GM12878 (cell line): ENCODE measurements around the gene ARHGAP21. TPM values are rescaled to one million over a fixed set of nuclear protein-coding genes. Genes with fewer than 3 reads are reported as not detected.

Experiments
- ATAC-seq: fragments of 200-7000 bp; cut with Tn5 transposase; 3 replicates; pipeline ENCODE4 v1.9.1; 2020; ENCODE audit warnings: mild to moderate bottlenecking, moderate library complexity
- BruUV-seq: library from RNA; stranded (reverse); fragments of 400-500 nt; replicated peaks from 2 replicates; lab custom pipeline; 2021; lab: Mats Ljungman, UMichigan
- CTCF ChIA-PET: fragments of 300-600 bp; sonication (Branson Sonifier 250); formaldehyde crosslinking; extraction: SDS; loops from one replicate; lab custom pipeline; 2021; ENCODE audit warnings: inconsistent platforms; lab: Yijun Ruan, JAX
- POLR2A ChIA-PET: fragments of 350-600 bp; formaldehyde crosslinking; extraction: SDS; loops from one replicate; lab custom pipeline; 2021; ENCODE audit warnings: inconsistent platforms; lab: Charles Lee
- RAD21 ChIA-PET: fragments of 300-600 bp; sonication (Branson Sonifier 250); formaldehyde crosslinking; loops from one replicate; lab custom pipeline; 2023; ENCODE audit warnings: antibody characterized with exemption; ENCODE audit not compliant: unreplicated experiment; lab: Charles Lee
- SMC1A ChIA-PET: fragments of 300-600 bp; sonication (Branson Sonifier 250); formaldehyde crosslinking; loops from one replicate; lab custom pipeline; 2023; ENCODE audit not compliant: unreplicated experiment, uncharacterized antibody; lab: Charles Lee
- DNase-seq: peaks from one replicate; pipeline ENCODE4 v3.0.0-alpha.2; 2011; ENCODE audit warnings: low read depth, low spot score
- FAIRE-seq: peaks from 3 replicates; lab custom pipeline; 2011; peaks lifted over from hg19 to GRCh38; lab: Jason Lieb, UNC
- H2AFZ ChIP-seq: 2 replicates; pipeline ENCODE4 v1.6.0; 2011; ENCODE audit warnings: low read depth, low read length, control low read depth; ENCODE audit not compliant: control insufficient read depth
- H3K27ac ChIP-seq: 2 replicates; pipeline ENCODE4 v1.5.1; 2011; ENCODE audit warnings: control low read depth; ENCODE audit not compliant: control insufficient read depth, insufficient read depth
- H3K27me3 ChIP-seq, 2 experiments: replicated peaks in 1 of 2; 2 replicates each; pipeline versions ENCODE4 v1.6.0 to v1.6.1; 2011; ENCODE audit warnings: low read length in 1 of 2; ENCODE audit not compliant: control insufficient read depth in 2 of 2, insufficient read depth in 2 of 2
- H3K36me3 ChIP-seq, 2 experiments: 2 replicates each; pipeline ENCODE4 v1.5.1; 2011; ENCODE audit warnings: low read length in 1 of 2; ENCODE audit not compliant: control insufficient read depth in 2 of 2, insufficient read depth in 2 of 2
- H3K4me1 ChIP-seq: 2 replicates; pipeline ENCODE4 v1.6.1; 2011; ENCODE audit warnings: mild to moderate bottlenecking, low read length, moderate library complexity, mixed read lengths; ENCODE audit not compliant: control insufficient read depth, insufficient read depth
- H3K4me2 ChIP-seq: 2 replicates; pipeline ENCODE4 v1.6.0; 2011; ENCODE audit warnings: control low read depth; ENCODE audit not compliant: control insufficient read depth, insufficient read depth
- H3K4me3 ChIP-seq: fragments of 200-600 bp; sonication (generic); 2 replicates; pipeline ENCODE4 v1.5.1; 2016
- H3K79me2 ChIP-seq: 2 replicates; pipeline ENCODE4 v1.6.0; 2011; ENCODE audit warnings: low read length; ENCODE audit not compliant: control insufficient read depth, insufficient read depth
- H3K9ac ChIP-seq: 2 replicates; pipeline ENCODE4 v1.8.0; 2011; ENCODE audit warnings: low read length, control low read depth, mixed read lengths; ENCODE audit not compliant: control insufficient read depth, insufficient read depth
- H3K9me3 ChIP-seq: replicated peaks from 3 replicates; pipeline ENCODE4 v1.5.1; 2011; ENCODE audit warnings: mild to moderate bottlenecking, low read length; ENCODE audit not compliant: control insufficient read depth, insufficient read depth
- H4K20me1 ChIP-seq: 2 replicates; pipeline ENCODE4 v1.6.0; 2011; ENCODE audit not compliant: control insufficient read depth, insufficient read depth
- CHD2 ChIP-seq: IDR thresholded peaks from 2 replicates; pipeline ENCODE4 v1.6.1; 2011; ENCODE audit warnings: low read depth, low read length, improper control_type of control experiment, borderline replicate concordance
- KAT2A ChIP-seq: conservative IDR thresholded peaks from 2 replicates; pipeline ENCODE4 v1.6.1; 2011; ENCODE audit warnings: low read depth, low read length; ENCODE audit not compliant: control insufficient read depth
- TCF12 ChIP-seq: IDR thresholded peaks from 2 replicates; pipeline ENCODE4 v1.6.1; 2011; ENCODE audit warnings: low read depth, mild to moderate bottlenecking, low read length
- WGBS: methylation state at CpG from one replicate; pipeline ENCODE4 v1.1.6; 2016; ENCODE audit warnings: low lambda C conversion rate; ENCODE audit not compliant: insufficient replicate concordance, insufficient coverage; ENCODE audit errors: missing lambda C conversion rate; 5-methylcytosine and 5-hydroxymethylcytosine counted together
- in situ Hi-C: fragments of 300-500 bp; cut with MboI; formaldehyde crosslinking; loops from 9 replicates; pipeline ENCODE4 v1.14.3; 2018; ENCODE audit warnings: mixed read lengths
- intact Hi-C: fragments of 100-400 bp; cut with micrococcal nuclease; formaldehyde crosslinking; loops from one replicate; pipeline ENCODE4 v1.14.2; 2022; ENCODE audit not compliant: unreplicated experiment
- polyA plus RNA-seq, 11 experiments: library from polyadenylated mRNA; depleted of rRNA in 4 of 11; unstranded in 6 of 11; stranded (reverse) in 5 of 11; fragments of >200 nt; fragmentation: Nextera tagmentation in 4 of 11; fragmentation: Illumina TruSeq in 1 of 11; extraction: Ambion mirVana in 4 of 11; extraction: Trizol in 1 of 11; gene quantifications; 1 replicate in 1 of 11; 2 replicates in 10 of 11; pipeline versions ENCODE4 v1.2.1 to v1.2.3, GENCODE V29; 2011 to 2016; ENCODE audit warnings: inconsistent platforms in 2 of 11, missing spikeins in 2 of 11, low read depth in 1 of 11
- total RNA-seq, 4 experiments: library from RNA; depleted of rRNA in 3 of 4; stranded (reverse); fragments of >200 nt in 3 of 4; fragmentation: Illumina TruSeq in 1 of 4; extraction: Trizol in 1 of 4; gene quantifications; 2 replicates each; pipeline versions ENCODE4 v1.2.1 to v1.2.3, GENCODE V29; 2013 to 2021
- TF ChIP-seq, protein P1 (sequence below): IDR thresholded peaks from 2 replicates; pipeline ENCODE4 v1.6.1; 2012; ENCODE audit warnings: improper control_type of control experiment, low read depth, low read length; ENCODE audit not compliant: insufficient replicate concordance

Gene ARHGAP21
- total and polyA plus RNA-seq, 10 of the 15 experiments (the other 5 are each of a cell fraction or from before 2014, with no cell fraction given) = 11.7 to 103 (median 37.6) TPM

DNA sequence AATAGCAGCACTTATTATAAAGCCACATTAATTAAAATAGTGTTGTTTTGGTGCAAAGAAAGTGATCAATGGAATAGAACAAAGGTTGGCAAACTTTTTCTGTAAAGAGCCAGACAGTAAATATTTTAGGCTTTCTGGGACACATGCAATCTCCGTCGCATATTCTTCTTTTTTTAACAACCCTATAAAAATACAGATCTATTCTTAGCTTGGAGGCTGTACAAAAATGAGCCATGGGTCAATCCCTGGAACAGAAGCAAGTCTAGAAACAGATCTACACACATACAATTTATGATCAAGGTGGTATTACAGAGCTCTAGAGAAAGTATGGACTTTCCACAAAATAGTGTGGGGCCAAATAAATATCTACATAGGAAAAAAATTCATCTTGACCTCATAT is 71.8 kb downstream of the ARHGAP21 start:
- H3K9ac ChIP-seq = no peak overlapping the region
- H3K27me3 ChIP-seq = no peaks in the 10 kb centered on the region
- FAIRE-seq (no peak), ATAC-seq (peak; percentile 8), DNase-seq (no peak)
- CTCF ChIA-PET = interaction anchor here (0.8 kb wide), 1 partner anchor 35 kb away, joined by 4 read pairs; no protein-coding TSS in a partner anchor
- SMC1A ChIA-PET = interaction anchor here (1.5 to 2.3 kb wide), 6 partner anchors 8 to 297 kb away, joined by 3 to 13 read pairs (median 6); no protein-coding TSS in a partner anchor
- intact Hi-C loops = loop anchor here (1.0 to 5.0 kb wide), 4 partner anchors 50 to 295 kb away; no protein-coding TSS in a partner anchor
- RAD21 ChIA-PET = interaction anchor here (0.7 to 2.3 kb wide), 5 partner anchors 8 to 428 kb away, joined by 3 to 11 read pairs (median 7); no protein-coding TSS in a partner anchor
- peaks cover 15% of the 10 kb centered on the region for H3K4me1 ChIP-seq
- POLR2A ChIA-PET = no interaction called here
- no peaks in the 10 kb centered on the region for H4K20me1 ChIP-seq
- no peaks in the 10 kb centered on the region for H3K79me2 ChIP-seq
- H3K27ac ChIP-seq = peak overlapping the region; percentile 24; the same call in 1 of the 2 replicates
- peak overlapping the region; percentile 32; the same call in 1 of the 2 replicates for H3K4me3 ChIP-seq
- in situ Hi-C loops = no loop called here
- peaks cover 0 to 2% of the 10 kb centered on the region in 2 experiments; a peak in 1 of 4 replicates for H3K36me3 ChIP-seq
- H3K4me2 ChIP-seq = peak overlapping the region; percentile 85
- BruUV-seq = TSS peak; percentile 7
- 0% methylated on average over 2 of the region's 2 CpGs for WGBS
- H2AFZ ChIP-seq = no peak overlapping the region
- TF ChIP-seq TCF12 = no peak
- TF ChIP-seq CHD2 = no peak
- TF ChIP-seq, protein P1, sequence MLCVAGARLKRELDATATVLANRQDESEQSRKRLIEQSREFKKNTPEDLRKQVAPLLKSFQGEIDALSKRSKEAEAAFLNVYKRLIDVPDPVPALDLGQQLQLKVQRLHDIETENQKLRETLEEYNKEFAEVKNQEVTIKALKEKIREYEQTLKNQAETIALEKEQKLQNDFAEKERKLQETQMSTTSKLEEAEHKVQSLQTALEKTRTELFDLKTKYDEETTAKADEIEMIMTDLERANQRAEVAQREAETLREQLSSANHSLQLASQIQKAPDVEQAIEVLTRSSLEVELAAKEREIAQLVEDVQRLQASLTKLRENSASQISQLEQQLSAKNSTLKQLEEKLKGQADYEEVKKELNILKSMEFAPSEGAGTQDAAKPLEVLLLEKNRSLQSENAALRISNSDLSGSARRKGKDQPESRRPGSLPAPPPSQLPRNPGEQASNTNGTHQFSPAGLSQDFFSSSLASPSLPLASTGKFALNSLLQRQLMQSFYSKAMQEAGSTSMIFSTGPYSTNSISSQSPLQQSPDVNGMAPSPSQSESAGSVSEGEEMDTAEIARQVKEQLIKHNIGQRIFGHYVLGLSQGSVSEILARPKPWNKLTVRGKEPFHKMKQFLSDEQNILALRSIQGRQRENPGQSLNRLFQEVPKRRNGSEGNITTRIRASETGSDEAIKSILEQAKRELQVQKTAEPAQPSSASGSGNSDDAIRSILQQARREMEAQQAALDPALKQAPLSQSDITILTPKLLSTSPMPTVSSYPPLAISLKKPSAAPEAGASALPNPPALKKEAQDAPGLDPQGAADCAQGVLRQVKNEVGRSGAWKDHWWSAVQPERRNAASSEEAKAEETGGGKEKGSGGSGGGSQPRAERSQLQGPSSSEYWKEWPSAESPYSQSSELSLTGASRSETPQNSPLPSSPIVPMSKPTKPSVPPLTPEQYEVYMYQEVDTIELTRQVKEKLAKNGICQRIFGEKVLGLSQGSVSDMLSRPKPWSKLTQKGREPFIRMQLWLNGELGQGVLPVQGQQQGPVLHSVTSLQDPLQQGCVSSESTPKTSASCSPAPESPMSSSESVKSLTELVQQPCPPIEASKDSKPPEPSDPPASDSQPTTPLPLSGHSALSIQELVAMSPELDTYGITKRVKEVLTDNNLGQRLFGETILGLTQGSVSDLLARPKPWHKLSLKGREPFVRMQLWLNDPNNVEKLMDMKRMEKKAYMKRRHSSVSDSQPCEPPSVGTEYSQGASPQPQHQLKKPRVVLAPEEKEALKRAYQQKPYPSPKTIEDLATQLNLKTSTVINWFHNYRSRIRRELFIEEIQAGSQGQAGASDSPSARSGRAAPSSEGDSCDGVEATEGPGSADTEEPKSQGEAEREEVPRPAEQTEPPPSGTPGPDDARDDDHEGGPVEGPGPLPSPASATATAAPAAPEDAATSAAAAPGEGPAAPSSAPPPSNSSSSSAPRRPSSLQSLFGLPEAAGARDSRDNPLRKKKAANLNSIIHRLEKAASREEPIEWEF = no peak
- TF ChIP-seq KAT2A = no peak
- no peaks in the 10 kb centered on the region for H3K9me3 ChIP-seq
